NCI-H2107 treated with DMSO at 0.1 percent for 48 hours (cell line): ENCODE results near the gene IL6.
"Not testable (repeated sequence)": the region's sequence is repeated elsewhere in the genome, so short reads cannot be mapped to it uniquely, and the experiment has no call there.

Experiments used
- DNase-seq: peaks from one replicate; lab custom pipeline; 2025; ENCODE audit not compliant: unreplicated experiment; lab: John Stamatoyannopoulos, UW

Gene IL6

DNA sequence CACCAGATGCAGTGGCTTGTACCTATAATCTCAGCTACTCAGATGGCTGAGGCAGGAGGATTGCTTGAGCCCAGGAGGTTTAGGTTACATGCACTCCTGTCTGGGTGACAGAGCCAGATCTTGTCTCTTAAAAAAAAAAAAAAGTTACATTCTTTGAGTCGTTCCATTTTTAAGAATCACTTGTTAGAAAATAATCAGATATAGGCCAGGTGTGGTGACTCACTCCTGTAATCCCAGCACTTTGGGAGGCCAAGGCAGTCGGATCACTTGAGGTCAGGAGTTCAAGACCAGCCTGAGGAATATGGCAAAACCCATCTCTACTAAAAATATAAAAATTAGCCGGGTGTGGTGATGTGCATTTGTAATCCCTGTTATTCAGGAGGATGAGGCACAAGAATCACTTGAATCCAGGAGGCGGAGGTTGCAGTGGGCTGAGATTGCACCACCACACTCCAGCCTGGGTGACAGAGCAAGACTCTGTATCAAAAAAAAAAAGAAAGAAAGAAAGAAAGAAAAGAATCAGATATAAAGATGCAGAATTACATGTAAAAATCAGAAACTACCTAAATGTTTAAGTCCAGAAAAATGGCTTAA, 52.8 kb downstream of the IL6 start:
- not testable (repeated sequence) for DNase-seq

DNA sequence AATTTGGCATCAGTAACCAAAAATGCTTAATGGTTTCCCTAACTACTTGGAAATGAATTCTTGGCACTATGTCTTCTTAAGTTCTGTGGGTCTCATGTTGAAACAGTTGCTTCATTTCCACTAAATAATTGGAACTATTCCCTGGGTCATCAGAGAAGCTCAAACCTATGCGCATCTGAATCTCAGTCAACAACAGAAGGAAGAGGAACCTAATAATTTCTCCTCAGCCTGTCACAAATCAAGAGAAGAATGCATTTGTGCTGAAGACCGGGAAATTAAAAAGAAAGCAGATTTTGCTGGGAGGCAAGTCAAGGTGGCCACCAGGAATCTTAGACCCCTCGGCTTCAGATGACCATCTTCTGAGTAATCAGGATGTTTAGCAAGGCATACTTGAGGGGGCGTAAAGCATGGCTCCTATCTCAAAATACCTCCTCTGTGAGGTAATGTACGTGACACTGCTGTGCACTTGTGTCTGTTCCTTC, 54.3 kb downstream of the IL6 start:
- no peak for DNase-seq
